GM12878 (cell line): ENCODE data around the gene DCC.

Experiments
- ASH2L ChIP-seq: fragments of 300-600, 200-600 bp; sonication (generic); IDR thresholded peaks from 2 replicates; pipeline ENCODE4 v1.6.1; 2017; ENCODE audit warnings: low read depth, mild to moderate bottlenecking, borderline replicate concordance
- EP300 ChIP-seq, 2 experiments: fragments of 150-350 bp in 1 of 2; IDR thresholded peaks; 2 replicates each; pipeline ENCODE4 v1.6.1; 2011 to 2012; ENCODE audit warnings: low read depth in 2 of 2, low read length in 2 of 2, borderline replicate concordance in 1 of 2, improper control_type of control experiment in 1 of 2, inconsistent platforms in 1 of 2; ENCODE audit not compliant: control insufficient read depth in 1 of 2
- HDAC6 ChIP-seq: fragments of 200-600 bp; sonication (generic); IDR thresholded peaks from one replicate; pipeline ENCODE4 v1.8.0; 2017; ENCODE audit warnings: antibody characterized with exemption; ENCODE audit not compliant: unreplicated experiment
- MEF2B ChIP-seq: fragments of 450-650 bp; IDR thresholded peaks from 2 replicates; pipeline ENCODE4 v1.6.1; 2018; ENCODE audit warnings: mild to moderate bottlenecking, moderate library complexity; ENCODE audit not compliant: partially characterized antibody, poor library complexity, severe bottlenecking
- RFX5 ChIP-seq: IDR thresholded peaks from 2 replicates; pipeline ENCODE4 v1.6.1; 2011; ENCODE audit warnings: low read depth, low read length, improper control_type of control experiment
- TAF1 ChIP-seq: IDR thresholded peaks from 2 replicates; pipeline ENCODE4 v1.6.1; 2011; ENCODE audit warnings: mild to moderate bottlenecking, low read depth, low read length, borderline replicate concordance
- WRNIP1 ChIP-seq: IDR thresholded peaks from 2 replicates; pipeline ENCODE4 v1.6.1; 2011; ENCODE audit warnings: low read depth, low read length, improper control_type of control experiment, borderline replicate concordance
- ZZZ3 ChIP-seq: IDR thresholded peaks from 2 replicates; pipeline ENCODE4 v1.6.1; 2011; ENCODE audit warnings: low read depth; ENCODE audit not compliant: control insufficient read depth, insufficient read length
- TF ChIP-seq, protein P1 (sequence below): IDR thresholded peaks from 2 replicates; pipeline ENCODE4 v1.6.1; 2012; ENCODE audit warnings: low read depth, low read length, improper control_type of control experiment
- TF ChIP-seq, protein P2 (sequence below): IDR thresholded peaks from 2 replicates; pipeline ENCODE4 v1.6.1; 2011; ENCODE audit warnings: low read depth, mild to moderate bottlenecking, low read length, moderate library complexity, borderline replicate concordance; ENCODE audit errors: extremely low read depth
- TF ChIP-seq, protein P3 (sequence below): fragments of 450-650 bp; IDR thresholded peaks from 2 replicates; pipeline ENCODE4 v1.6.1; 2016; ENCODE audit warnings: mild to moderate bottlenecking
- TF ChIP-seq, protein P4 (sequence below): fragments of 450-650 bp; IDR thresholded peaks from 2 replicates; pipeline ENCODE4 v1.6.1; 2017; ENCODE audit warnings: mild to moderate bottlenecking
- TF ChIP-seq, protein P5 (sequence below), 3 experiments: IDR thresholded peaks in 2 of 3; conservative IDR thresholded peaks in 1 of 3; 2 replicates each; pipeline ENCODE4 v1.5.1; 2011; ENCODE audit warnings: low read depth in 3 of 3, low read length in 3 of 3, mild to moderate bottlenecking in 3 of 3, control low read depth in 2 of 3, moderate library complexity in 2 of 3, inconsistent platforms in 1 of 3, mixed read lengths in 1 of 3; ENCODE audit not compliant: control insufficient read depth in 2 of 3, insufficient read depth in 1 of 3; ENCODE audit errors: extremely low read depth in 1 of 3

DNA sequence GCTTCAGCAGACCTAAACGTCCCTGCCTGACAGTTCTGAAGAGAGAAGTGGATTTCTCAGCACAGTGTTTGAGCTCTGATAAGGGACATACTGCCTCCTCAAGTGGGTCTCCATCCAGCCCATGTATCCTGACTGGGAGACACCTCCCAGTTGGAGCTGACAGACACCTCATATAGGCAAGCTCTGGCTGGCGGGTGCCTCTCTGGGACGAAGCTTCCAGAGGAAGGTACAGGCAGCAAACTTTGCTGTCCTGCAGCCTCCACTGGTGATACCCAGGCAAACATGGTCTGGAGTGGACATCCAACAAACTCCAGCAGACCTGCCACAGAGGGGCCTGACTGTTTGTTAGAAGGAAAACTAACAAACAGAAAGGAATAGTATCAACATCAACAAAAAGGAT lies 1156.0 kb downstream of the DCC start:
- TF ChIP-seq, protein P1, sequence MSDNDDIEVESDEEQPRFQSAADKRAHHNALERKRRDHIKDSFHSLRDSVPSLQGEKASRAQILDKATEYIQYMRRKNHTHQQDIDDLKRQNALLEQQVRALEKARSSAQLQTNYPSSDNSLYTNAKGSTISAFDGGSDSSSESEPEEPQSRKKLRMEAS: no peak
- TF ChIP-seq HDAC6 (no peak), RFX5 (no peak), EP300 (IDR thresholded peaks at IDR 0.05; ENCODE audit: borderline replicate concordance in 1 of 2, control insufficient read depth in 1 of 2, low read depth in 2 of 2, low read length in 2 of 2) (no peak), MEF2B (no peak), ASH2L (no peak), WRNIP1 (no peak), ZZZ3 (no peak), TAF1 (no peak)
- TF ChIP-seq, protein P2, sequence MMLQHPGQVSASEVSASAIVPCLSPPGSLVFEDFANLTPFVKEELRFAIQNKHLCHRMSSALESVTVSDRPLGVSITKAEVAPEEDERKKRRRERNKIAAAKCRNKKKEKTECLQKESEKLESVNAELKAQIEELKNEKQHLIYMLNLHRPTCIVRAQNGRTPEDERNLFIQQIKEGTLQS: no peak
- TF ChIP-seq, protein P3, sequence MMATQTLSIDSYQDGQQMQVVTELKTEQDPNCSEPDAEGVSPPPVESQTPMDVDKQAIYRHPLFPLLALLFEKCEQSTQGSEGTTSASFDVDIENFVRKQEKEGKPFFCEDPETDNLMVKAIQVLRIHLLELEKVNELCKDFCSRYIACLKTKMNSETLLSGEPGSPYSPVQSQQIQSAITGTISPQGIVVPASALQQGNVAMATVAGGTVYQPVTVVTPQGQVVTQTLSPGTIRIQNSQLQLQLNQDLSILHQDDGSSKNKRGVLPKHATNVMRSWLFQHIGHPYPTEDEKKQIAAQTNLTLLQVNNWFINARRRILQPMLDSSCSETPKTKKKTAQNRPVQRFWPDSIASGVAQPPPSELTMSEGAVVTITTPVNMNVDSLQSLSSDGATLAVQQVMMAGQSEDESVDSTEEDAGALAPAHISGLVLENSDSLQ: no peak
- TF ChIP-seq, protein P4, sequence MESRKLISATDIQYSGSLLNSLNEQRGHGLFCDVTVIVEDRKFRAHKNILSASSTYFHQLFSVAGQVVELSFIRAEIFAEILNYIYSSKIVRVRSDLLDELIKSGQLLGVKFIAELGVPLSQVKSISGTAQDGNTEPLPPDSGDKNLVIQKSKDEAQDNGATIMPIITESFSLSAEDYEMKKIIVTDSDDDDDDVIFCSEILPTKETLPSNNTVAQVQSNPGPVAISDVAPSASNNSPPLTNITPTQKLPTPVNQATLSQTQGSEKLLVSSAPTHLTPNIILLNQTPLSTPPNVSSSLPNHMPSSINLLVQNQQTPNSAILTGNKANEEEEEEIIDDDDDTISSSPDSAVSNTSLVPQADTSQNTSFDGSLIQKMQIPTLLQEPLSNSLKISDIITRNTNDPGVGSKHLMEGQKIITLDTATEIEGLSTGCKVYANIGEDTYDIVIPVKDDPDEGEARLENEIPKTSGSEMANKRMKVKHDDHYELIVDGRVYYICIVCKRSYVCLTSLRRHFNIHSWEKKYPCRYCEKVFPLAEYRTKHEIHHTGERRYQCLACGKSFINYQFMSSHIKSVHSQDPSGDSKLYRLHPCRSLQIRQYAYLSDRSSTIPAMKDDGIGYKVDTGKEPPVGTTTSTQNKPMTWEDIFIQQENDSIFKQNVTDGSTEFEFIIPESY: no peak
- TF ChIP-seq, protein P5, sequence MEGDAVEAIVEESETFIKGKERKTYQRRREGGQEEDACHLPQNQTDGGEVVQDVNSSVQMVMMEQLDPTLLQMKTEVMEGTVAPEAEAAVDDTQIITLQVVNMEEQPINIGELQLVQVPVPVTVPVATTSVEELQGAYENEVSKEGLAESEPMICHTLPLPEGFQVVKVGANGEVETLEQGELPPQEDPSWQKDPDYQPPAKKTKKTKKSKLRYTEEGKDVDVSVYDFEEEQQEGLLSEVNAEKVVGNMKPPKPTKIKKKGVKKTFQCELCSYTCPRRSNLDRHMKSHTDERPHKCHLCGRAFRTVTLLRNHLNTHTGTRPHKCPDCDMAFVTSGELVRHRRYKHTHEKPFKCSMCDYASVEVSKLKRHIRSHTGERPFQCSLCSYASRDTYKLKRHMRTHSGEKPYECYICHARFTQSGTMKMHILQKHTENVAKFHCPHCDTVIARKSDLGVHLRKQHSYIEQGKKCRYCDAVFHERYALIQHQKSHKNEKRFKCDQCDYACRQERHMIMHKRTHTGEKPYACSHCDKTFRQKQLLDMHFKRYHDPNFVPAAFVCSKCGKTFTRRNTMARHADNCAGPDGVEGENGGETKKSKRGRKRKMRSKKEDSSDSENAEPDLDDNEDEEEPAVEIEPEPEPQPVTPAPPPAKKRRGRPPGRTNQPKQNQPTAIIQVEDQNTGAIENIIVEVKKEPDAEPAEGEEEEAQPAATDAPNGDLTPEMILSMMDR (IDR thresholded peaks at IDR 0.05 in 2 of 3, conservative IDR thresholded peaks at IDR 0.05 in 1 of 3; ENCODE audit: control insufficient read depth in 2 of 3, extremely low read depth in 1 of 3, insufficient read depth in 1 of 3, low read depth in 3 of 3, low read length in 3 of 3): no peak
